K562 (cell line): ENCODE measurements around the gene ING1. TPM values are rescaled to one million over a fixed set of nuclear protein-coding genes. Genes with fewer than 3 reads are reported as not detected.

Source experiments
- PHB2 ChIP-seq: fragments of 450-650 bp; IDR thresholded peaks from 2 replicates; pipeline ENCODE4 v1.6.1; 2017; ENCODE audit warnings: low read depth
- ZBTB40 ChIP-seq, 2 experiments: fragments of 450-650 bp in 1 of 2; sonication (generic) in 1 of 2; formaldehyde crosslinking in 1 of 2; IDR thresholded peaks; 2 replicates each; pipeline versions ENCODE4 v1.7.1 to v1.9.0; 2016 to 2022; ENCODE audit warnings: inconsistent platforms in 1 of 2, mild to moderate bottlenecking in 1 of 2, missing genetic modification reagents in 1 of 2
- ZBTB9 ChIP-seq: fragments of 450-650 bp; formaldehyde crosslinking; IDR thresholded peaks from 2 replicates; pipeline ENCODE4 v1.4.0; 2020; ENCODE audit warnings: mild to moderate bottlenecking, moderate library complexity
- polyA plus RNA-seq, 8 experiments: library from polyadenylated mRNA; depleted of rRNA in 4 of 8; stranded (reverse) in 5 of 8; unstranded in 3 of 8; fragments of >200 nt; fragmentation: Nextera tagmentation in 2 of 8; fragmentation: Illumina TruSeq in 1 of 8; extraction: Ambion mirVana in 2 of 8; extraction: Trizol in 1 of 8; gene quantifications; 2 replicates each; pipeline versions ENCODE4 v1.2.1 to v1.2.3, GENCODE V29; 2011 to 2014; ENCODE audit warnings: inconsistent platforms in 1 of 8, missing spikeins in 1 of 8
- total RNA-seq, 7 experiments: library from RNA; depleted of rRNA in 6 of 7; stranded (reverse); fragments of >200 nt in 6 of 7; fragmentation: Illumina TruSeq in 2 of 7; extraction: Trizol in 2 of 7; gene quantifications; 2 replicates each; pipeline versions ENCODE4 v1.2.1 to v1.2.3, GENCODE V29; 2011 to 2021; ENCODE audit warnings: low replicate concordance in 1 of 7

ING1 gene
- total and polyA plus RNA-seq, 9 of the 15 experiments (the other 6 are each of a cell fraction or from before 2014, with no cell fraction given), result 1.0 to 20.1 (median 8.2) TPM

- TF ChIP-seq ZBTB40 (IDR thresholded peaks at IDR 0.05) (peak; percentile 77), ZBTB40 (CRISPR knock-in tag; IDR thresholded peaks at IDR 0.05) (no peak), ZBTB9 (no peak), PHB2 (no peak)
Observed at GRCh38 chr13:110712081-110712848, 1.2 kb upstream of the ING1 start (continued).
